Duodenal mucosa (tissue), 2 donors: ENCODE measurements around the gene DPP10.

Source experiments
- H3K27ac ChIP-seq: one replicate; pipeline ENCODE4 v1.7.0; 2013; ENCODE audit warnings: low read depth, low read length
- H3K27me3 ChIP-seq, 2 donors: one replicate each; pipeline ENCODE4 v1.7.0; 2013; ENCODE audit warnings: low read length in 2 of 2, control low read depth in 1 of 2; ENCODE audit not compliant: insufficient read depth in 2 of 2, control insufficient read depth in 1 of 2
- H3K36me3 ChIP-seq, 2 donors: one replicate each; pipeline ENCODE4 v1.7.0; 2013; ENCODE audit warnings: low read length in 2 of 2, control low read depth in 1 of 2; ENCODE audit not compliant: insufficient read depth in 2 of 2, control insufficient read depth in 1 of 2
- H3K4me1 ChIP-seq, 2 donors: one replicate each; pipeline ENCODE4 v1.7.0; 2013; ENCODE audit warnings: low read length in 2 of 2, control low read depth in 1 of 2; ENCODE audit not compliant: insufficient read depth in 2 of 2, control insufficient read depth in 1 of 2
- H3K4me3 ChIP-seq, 2 donors: one replicate each; pipeline ENCODE4 v1.7.0; 2013; ENCODE audit warnings: low read length in 2 of 2, low read depth in 1 of 2
- H3K9ac ChIP-seq, 2 donors: one replicate each; pipeline ENCODE4 v1.7.0; 2013; ENCODE audit warnings: low read length in 2 of 2, low read depth in 1 of 2
- H3K9me3 ChIP-seq, 2 donors: one replicate each; pipeline ENCODE4 v1.7.0; 2013; ENCODE audit warnings: low read length in 2 of 2, control low read depth in 1 of 2; ENCODE audit not compliant: control insufficient read depth in 1 of 2

Gene DPP10

DNA sequence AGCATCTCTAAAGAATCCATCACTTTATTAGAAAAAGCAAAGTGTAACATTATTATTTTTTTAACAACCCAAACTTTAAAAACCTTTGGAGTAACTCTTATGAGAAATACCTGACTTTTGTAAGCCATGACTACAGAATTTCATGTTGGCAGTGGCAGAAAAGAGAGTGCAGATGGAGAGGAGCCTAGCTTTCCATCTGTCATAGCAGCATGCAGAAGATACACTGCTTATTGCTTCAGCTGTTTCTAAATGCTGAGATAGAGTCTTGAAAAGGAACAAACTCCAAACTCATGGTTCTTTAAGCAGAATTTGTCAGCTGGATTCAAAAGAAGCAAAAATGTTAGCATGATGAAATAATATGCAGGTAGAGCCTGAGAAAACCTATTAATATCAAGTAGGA lies 1130.3 kb downstream of the DPP10 start:
- H3K27ac ChIP-seq: no peak overlapping the region
- no peaks in the 10 kb centered on the region for H3K4me1 ChIP-seq
- no peak overlapping the region for H3K9ac ChIP-seq
- H3K9me3 ChIP-seq: no peaks in the 10 kb centered on the region
- H3K27me3 ChIP-seq: no peaks in the 10 kb centered on the region
- H3K4me3 ChIP-seq: no peak overlapping the region
- H3K36me3 ChIP-seq: no peaks in the 10 kb centered on the region

DNA sequence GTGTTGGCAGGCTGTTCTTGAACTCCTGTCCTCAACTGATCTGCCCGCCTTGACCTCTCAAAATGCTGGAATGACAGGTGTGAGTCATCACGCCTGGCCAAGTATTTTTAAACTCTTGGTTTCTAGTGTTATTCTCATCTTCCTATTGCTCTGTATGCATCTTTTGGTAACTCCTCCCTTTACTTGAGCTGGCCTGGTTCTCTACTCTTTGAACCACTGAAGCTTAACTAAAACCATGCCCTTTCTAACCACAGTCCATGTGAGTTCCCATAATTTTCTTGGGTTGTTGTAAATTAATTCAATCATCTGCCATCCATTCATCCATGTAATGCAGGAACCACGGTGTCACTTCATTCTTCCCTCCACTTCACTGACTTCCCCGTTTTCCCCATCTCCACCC lies 1131.3 kb downstream of the DPP10 start:
- no peaks in the 10 kb centered on the region for H3K9me3 ChIP-seq
- H3K9ac ChIP-seq: no peak overlapping the region
- H3K27me3 ChIP-seq: no peaks in the 10 kb centered on the region
- H3K4me1 ChIP-seq: no peaks in the 10 kb centered on the region
- H3K36me3 ChIP-seq: no peaks in the 10 kb centered on the region
- H3K4me3 ChIP-seq: no peak overlapping the region
- no peak overlapping the region for H3K27ac ChIP-seq

DNA sequence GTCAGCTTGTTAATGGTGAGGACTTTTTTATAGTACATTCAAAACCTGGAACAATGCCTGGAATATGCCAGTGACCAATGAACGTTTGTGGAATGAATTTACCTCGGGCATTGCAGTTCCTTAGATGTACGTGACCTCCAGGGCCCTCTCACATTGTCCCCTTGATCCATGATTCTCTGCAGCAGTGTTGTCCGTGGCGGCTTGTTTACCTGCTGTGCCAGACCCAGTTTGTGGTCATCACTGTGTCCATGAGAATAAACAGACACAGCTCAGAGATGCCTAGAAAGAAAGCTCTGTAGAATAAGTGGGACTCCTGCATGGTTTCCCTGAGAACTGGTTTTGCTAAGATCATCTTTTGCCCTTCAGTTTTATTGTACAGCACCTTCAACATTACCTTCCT lies 1132.2 kb downstream of the DPP10 start:
- H3K9ac ChIP-seq: no peak overlapping the region
- no peak overlapping the region for H3K4me3 ChIP-seq
- no peaks in the 10 kb centered on the region for H3K27me3 ChIP-seq
- H3K4me1 ChIP-seq: no peaks in the 10 kb centered on the region
- H3K27ac ChIP-seq: no peak overlapping the region
- H3K9me3 ChIP-seq: no peaks in the 10 kb centered on the region
- H3K36me3 ChIP-seq: no peaks in the 10 kb centered on the region

DNA sequence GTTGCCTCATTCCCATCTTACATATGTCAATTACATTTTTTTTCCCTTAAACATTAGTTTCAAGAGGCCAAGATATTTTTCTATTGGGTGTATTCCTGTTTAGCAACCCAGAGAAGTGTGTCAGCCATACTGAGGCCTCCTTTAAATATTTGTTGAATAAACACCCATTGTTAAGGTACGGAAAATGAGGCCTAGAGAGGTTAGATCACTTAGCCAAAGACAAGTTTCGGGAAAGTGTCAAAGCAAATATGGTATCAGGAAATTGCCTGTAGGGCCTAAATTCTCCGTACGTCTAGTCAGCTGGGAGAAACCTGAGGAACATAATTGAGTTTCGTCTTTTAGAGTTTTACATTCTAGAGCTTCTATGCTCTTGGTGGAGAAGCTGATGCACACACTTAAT lies 1138.3 kb downstream of the DPP10 start:
- no peaks in the 10 kb centered on the region for H3K36me3 ChIP-seq
- no peak overlapping the region for H3K9ac ChIP-seq
- no peak overlapping the region for H3K27ac ChIP-seq
- H3K9me3 ChIP-seq: no peaks in the 10 kb centered on the region
- no peaks in the 10 kb centered on the region for H3K27me3 ChIP-seq
- no peak overlapping the region for H3K4me3 ChIP-seq
- H3K4me1 ChIP-seq: no peaks in the 10 kb centered on the region

DNA sequence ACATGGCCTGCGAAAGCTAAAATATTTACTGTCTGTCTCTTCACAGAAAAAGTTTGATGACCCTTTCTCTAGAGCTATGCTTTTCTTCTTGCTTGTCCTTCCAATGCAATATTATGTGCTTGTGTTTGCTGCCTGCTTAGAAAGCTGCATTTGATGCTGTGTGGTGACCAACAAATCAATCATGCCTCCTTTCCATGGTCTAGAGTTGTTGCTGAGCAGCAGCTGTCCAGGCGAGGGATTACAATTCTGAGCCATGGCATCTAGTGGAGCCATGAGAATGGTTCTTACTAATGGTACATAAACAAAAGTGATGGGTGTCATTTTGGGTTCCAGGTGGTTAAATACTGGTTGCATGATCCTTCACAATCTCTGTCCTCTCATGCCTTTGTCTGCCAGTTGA lies 1142.1 kb downstream of the DPP10 start:
- Histone ChIP-seq H3K27ac (no peak overlapping the region), H3K27me3 (no peaks in the 10 kb centered on the region), H3K4me3 (no peak overlapping the region), H3K9me3 (no peaks in the 10 kb centered on the region), H3K36me3 (no peaks in the 10 kb centered on the region), H3K9ac (no peak overlapping the region), H3K4me1 (no peaks in the 10 kb centered on the region)

DNA sequence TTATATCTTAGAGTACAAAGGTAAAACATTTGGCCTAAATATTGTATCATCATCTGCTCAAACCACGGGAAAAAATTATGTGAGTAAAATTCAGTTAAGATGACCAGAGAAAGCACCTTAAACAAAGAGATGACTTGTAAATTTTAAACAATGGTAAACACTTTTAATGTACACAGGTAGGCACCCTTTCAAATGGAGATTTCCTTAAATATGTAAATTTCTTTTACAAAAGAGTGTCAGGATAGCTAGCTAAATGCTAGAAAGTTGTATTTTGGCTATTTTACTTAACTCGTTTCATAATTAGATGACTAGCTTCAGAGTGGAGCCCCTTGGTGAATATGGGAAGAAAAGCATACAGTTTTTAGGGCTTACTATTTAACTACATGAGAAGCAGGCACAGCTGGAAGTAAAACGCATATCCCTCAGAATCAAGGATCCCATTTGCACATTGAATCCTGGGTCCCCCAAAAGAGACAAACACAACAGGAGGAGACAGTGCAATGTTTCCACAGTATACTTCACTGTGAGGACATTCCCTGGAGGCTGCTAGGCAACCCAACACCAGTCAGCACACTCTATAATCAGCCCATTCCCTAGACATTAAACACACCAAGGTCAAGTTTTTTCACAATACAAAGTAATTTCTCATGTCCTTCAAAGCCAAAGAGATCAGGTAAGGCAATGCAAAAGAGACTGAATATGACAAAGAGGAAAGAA lies 1154.4 kb downstream of the DPP10 start:
- no peaks in the 10 kb centered on the region for H3K4me1 ChIP-seq
- no peak overlapping the region for H3K27ac ChIP-seq
- H3K9ac ChIP-seq: no peak overlapping the region
- no peaks in the 10 kb centered on the region for H3K36me3 ChIP-seq
- H3K4me3 ChIP-seq: no peak overlapping the region
- H3K27me3 ChIP-seq: no peaks in the 10 kb centered on the region
- peaks cover 0 to 10% of the 10 kb centered on the region in 2 donors for H3K9me3 ChIP-seq

DNA sequence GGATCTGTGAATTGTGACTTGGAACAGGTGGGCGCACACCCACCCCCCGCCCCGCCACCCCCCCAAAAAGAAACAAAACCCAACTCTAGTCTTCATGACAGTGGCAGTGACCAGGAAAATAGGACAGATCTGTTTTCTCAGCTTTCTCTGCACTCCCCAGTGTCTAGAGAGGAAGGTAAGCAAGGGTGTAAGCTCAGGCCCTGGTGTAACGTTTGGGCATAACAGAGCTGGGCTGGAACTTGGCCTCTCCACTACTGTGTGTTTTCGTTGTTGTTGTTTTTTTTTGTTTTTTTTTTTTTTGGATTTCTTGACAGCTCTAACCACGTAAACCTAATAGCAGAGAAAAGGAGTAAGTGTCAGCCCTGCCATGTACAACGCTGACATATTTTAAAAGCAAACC lies 1160.8 kb downstream of the DPP10 start:
- Histone ChIP-seq H3K9me3 (no peaks in the 10 kb centered on the region), H3K9ac (no peak overlapping the region), H3K4me3 (no peak overlapping the region), H3K27ac (no peak overlapping the region), H3K27me3 (no peaks in the 10 kb centered on the region), H3K4me1 (no peaks in the 10 kb centered on the region), H3K36me3 (no peaks in the 10 kb centered on the region)

DNA sequence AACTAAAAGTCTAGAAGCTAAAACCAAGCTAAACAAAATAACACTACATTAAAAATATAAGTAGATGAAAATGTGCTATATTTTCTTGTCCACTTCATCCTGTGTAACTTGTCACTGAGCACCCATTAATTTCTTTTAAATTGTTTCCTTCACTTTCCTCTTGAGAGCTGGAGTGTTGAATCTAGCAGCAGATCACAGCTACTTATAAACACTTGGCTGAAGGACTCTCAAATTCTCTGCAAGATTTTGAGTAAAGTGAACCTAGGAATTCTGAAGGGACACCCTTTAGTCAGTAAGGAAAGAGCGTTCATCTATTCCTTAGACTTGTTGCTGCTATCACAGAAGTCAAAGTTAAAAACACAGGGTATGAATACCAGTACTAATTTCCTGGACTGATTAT lies 1163.9 kb downstream of the DPP10 start:
- Histone ChIP-seq H3K27ac (no peak overlapping the region), H3K9me3 (no peaks in the 10 kb centered on the region), H3K4me1 (no peaks in the 10 kb centered on the region), H3K4me3 (no peak overlapping the region), H3K9ac (no peak overlapping the region), H3K36me3 (no peaks in the 10 kb centered on the region), H3K27me3 (no peaks in the 10 kb centered on the region)

DNA sequence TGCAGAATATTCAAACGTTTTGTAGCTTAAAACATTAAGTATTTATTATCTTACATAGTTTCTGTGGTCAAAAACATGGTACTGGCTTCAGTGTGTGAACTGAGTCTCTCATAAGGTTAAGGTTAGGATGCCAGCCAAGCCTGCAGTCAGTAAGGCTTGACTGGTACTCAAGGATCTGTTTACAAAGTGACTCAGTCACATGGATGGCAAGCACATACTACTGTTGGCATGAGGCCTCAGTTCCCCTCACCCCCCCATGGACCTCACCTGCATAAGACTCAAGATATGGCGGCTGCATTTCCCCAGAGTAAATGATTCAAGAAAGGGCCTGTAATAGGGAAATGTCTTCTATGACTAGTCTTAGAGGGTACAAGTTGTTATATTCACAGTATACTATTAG lies 1167.5 kb downstream of the DPP10 start:
- Histone ChIP-seq H3K27me3 (no peaks in the 10 kb centered on the region), H3K9ac (no peak overlapping the region), H3K4me1 (no peaks in the 10 kb centered on the region), H3K27ac (no peak overlapping the region), H3K4me3 (no peak overlapping the region), H3K36me3 (no peaks in the 10 kb centered on the region), H3K9me3 (no peaks in the 10 kb centered on the region)

DNA sequence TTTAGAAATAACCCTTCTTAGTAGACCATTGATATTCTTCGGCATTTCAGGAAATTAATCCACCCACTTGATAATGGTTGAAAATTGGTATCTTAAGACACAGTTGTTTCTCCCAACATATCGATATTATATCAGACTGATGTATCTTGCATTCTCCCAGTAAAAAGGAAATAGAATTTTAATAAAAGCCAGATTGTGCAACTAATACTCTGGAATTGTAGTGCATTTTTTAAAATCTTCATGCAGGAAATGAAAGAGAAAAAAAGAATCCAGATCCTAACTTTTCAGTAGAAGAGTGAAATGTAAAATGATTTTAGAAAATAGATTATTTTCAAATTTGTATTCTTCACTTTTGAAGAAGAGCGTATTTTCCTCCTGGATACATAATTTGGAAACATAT lies 1168.4 kb downstream of the DPP10 start:
- Histone ChIP-seq H3K4me3 (no peak overlapping the region), H3K27me3 (no peaks in the 10 kb centered on the region), H3K4me1 (no peaks in the 10 kb centered on the region), H3K36me3 (no peaks in the 10 kb centered on the region), H3K9me3 (no peaks in the 10 kb centered on the region), H3K27ac (no peak overlapping the region), H3K9ac (no peak overlapping the region)

DNA sequence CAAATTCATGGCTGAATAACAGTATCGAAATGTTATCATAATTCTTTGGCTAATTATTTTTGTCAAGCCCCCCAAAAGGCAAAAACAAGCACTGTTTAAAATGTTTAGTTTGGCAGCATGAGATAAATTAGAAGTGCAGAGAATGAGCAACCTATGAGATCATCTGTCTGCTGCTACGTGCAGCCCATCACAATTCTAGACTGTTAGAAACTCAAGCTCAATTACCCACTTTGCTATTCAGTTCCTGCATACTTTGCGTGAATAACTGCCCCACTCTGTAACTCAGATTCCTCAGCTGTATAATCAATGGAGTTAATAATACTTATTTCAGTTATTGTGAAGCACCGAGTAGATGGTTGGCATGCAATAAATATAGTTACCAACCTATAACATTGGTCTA lies 1181.9 kb downstream of the DPP10 start:
- H3K4me3 ChIP-seq: no peak overlapping the region
- no peaks in the 10 kb centered on the region for H3K9me3 ChIP-seq
- H3K36me3 ChIP-seq: no peaks in the 10 kb centered on the region
- H3K27me3 ChIP-seq: no peaks in the 10 kb centered on the region
- H3K9ac ChIP-seq: no peak overlapping the region
- H3K27ac ChIP-seq: no peak overlapping the region
- H3K4me1 ChIP-seq: no peaks in the 10 kb centered on the region
